Adrenal gland (tissue), 5 donors: Measurements from ENCODE around the gene PEX11B.

Source experiments
- POLR2A ChIP-seq, 2 donors: fragments of 450-650 bp; IDR thresholded peaks; one replicate each; pipeline ENCODE4 v1.6.1; 2017; ENCODE audit warnings: antibody characterized with exemption in 2 of 2, mild to moderate bottlenecking in 2 of 2, moderate library complexity in 1 of 2
- TF ChIP-seq, protein P1 (sequence below), 6 experiments: fragments of 450-650 bp in 4 of 6; fragments of 200-600 bp in 2 of 6; sonication (generic) in 1 of 6; IDR thresholded peaks; 1 replicate in 5 of 6; 2 replicates in 1 of 6; pipeline versions ENCODE4 v1.5.1 to v1.8.0; 2016 to 2021; ENCODE audit warnings: antibody characterized with exemption in 6 of 6, mild to moderate bottlenecking in 2 of 6, moderate library complexity in 1 of 6
- donor health status: DM: no; HTN: no; CAD: no.

DNA sequence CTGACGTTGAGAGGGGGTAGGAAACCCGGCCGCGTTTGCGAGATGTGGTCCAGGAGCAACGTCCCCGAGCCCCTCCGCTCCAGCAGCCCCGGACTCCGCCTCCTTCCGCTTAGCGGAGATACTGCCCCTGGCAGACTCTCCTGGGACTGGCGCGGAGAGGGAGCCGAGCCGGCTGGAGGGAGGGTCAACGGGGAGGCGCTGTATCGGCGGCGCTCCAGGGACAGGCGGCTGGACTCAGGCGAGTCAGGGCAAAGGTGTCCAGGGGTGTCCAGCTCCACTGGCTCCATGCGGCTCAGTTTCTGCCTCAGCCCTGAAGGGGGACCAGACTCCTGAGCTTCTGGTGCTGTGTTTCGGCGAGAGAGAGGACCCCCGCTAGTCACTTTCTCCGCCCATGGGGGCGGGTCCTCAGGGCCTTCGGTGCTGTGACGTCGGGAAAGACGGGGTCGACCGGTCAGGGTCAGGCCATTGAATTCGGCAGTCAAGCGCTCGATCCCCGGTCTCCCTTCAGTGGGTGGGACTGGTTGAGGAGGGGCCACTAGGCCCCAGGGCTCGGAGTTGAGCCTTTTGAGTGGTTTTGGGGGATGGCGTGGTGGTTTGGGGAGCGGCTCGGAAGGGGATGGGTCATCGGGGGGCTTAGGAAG, 42.1 kb upstream of the PEX11B start:
- TF ChIP-seq, protein P1, sequence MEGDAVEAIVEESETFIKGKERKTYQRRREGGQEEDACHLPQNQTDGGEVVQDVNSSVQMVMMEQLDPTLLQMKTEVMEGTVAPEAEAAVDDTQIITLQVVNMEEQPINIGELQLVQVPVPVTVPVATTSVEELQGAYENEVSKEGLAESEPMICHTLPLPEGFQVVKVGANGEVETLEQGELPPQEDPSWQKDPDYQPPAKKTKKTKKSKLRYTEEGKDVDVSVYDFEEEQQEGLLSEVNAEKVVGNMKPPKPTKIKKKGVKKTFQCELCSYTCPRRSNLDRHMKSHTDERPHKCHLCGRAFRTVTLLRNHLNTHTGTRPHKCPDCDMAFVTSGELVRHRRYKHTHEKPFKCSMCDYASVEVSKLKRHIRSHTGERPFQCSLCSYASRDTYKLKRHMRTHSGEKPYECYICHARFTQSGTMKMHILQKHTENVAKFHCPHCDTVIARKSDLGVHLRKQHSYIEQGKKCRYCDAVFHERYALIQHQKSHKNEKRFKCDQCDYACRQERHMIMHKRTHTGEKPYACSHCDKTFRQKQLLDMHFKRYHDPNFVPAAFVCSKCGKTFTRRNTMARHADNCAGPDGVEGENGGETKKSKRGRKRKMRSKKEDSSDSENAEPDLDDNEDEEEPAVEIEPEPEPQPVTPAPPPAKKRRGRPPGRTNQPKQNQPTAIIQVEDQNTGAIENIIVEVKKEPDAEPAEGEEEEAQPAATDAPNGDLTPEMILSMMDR (IDR thresholded peaks at IDR 0.05) = peak in 4 of 6 experiments; percentile 4 to 38 (median 29)
- TF ChIP-seq POLR2A (IDR thresholded peaks at IDR 0.05) = peak; percentile 43 to 74
